Osteoblast (primary cell): ENCODE data around the gene GALNT2. TPM values are rescaled to one million over a fixed set of nuclear protein-coding genes. Genes with fewer than 3 reads are reported as not detected.

ENCODE experiments used
- DNase-seq: peaks from one replicate; pipeline ENCODE4 v3.0.0; 2011; ENCODE audit warnings: low spot score, mixed read lengths; ENCODE audit not compliant: insufficient read length; ENCODE audit errors: missing footprints
- H2AFZ ChIP-seq: 2 replicates; pipeline ENCODE4 v1.6.0; 2011; ENCODE audit warnings: mild to moderate bottlenecking, low read length
- H3K27ac ChIP-seq: 2 replicates; pipeline ENCODE4 v1.5.1; 2011; ENCODE audit warnings: mild to moderate bottlenecking, low read depth, low read length, moderate library complexity
- H3K27me3 ChIP-seq: 2 replicates; pipeline ENCODE4 v1.6.0; 2012; ENCODE audit warnings: mild to moderate bottlenecking, control low read depth, inconsistent platforms, low read length, moderate library complexity; ENCODE audit not compliant: insufficient read depth
- H3K36me3 ChIP-seq: 2 replicates; pipeline ENCODE4 v1.5.1; 2011; ENCODE audit warnings: mild to moderate bottlenecking, low read length, control low read depth, moderate library complexity; ENCODE audit not compliant: insufficient read depth
- H3K4me1 ChIP-seq: 2 replicates; pipeline ENCODE4 v1.5.1; 2011; ENCODE audit warnings: mild to moderate bottlenecking, low read length, control low read depth, moderate library complexity; ENCODE audit not compliant: insufficient read depth
- H3K4me2 ChIP-seq: 2 replicates; pipeline ENCODE4 v1.6.0; 2011; ENCODE audit warnings: mild to moderate bottlenecking, low read length; ENCODE audit not compliant: insufficient read depth
- H3K4me3 ChIP-seq: fragments of 200-600 bp; sonication (generic); 3 replicates; pipeline ENCODE4 v1.5.1; 2012; ENCODE audit warnings: mild to moderate bottlenecking, low read length, inconsistent platforms; ENCODE audit not compliant: insufficient read depth
- H3K79me2 ChIP-seq: 2 replicates; pipeline ENCODE4 v1.6.0; 2012; ENCODE audit warnings: mild to moderate bottlenecking, low read length, control low read depth, inconsistent platforms; ENCODE audit not compliant: insufficient read depth
- H3K9me3 ChIP-seq: 2 replicates; pipeline ENCODE4 v1.5.1; 2011; ENCODE audit warnings: low read depth, low read length, control low read depth
- H4K20me1 ChIP-seq: 2 replicates; pipeline ENCODE4 v1.6.0; 2012; ENCODE audit warnings: mild to moderate bottlenecking, low read length, control low read depth; ENCODE audit not compliant: insufficient read depth
- total RNA-seq: library from RNA; depleted of rRNA; stranded (reverse); fragments of >200 nt; gene quantifications from 2 replicates; pipeline ENCODE4 v1.2.3, GENCODE V29; 2012
- TF ChIP-seq, protein P1 (sequence below): IDR thresholded peaks from 2 replicates; pipeline ENCODE4 v1.5.1; 2011; ENCODE audit warnings: mild to moderate bottlenecking, low read depth, low read length, moderate library complexity; ENCODE audit errors: extremely low read depth

Gene GALNT2
- total RNA-seq, 1 donor: 83.2 TPM

DNA sequence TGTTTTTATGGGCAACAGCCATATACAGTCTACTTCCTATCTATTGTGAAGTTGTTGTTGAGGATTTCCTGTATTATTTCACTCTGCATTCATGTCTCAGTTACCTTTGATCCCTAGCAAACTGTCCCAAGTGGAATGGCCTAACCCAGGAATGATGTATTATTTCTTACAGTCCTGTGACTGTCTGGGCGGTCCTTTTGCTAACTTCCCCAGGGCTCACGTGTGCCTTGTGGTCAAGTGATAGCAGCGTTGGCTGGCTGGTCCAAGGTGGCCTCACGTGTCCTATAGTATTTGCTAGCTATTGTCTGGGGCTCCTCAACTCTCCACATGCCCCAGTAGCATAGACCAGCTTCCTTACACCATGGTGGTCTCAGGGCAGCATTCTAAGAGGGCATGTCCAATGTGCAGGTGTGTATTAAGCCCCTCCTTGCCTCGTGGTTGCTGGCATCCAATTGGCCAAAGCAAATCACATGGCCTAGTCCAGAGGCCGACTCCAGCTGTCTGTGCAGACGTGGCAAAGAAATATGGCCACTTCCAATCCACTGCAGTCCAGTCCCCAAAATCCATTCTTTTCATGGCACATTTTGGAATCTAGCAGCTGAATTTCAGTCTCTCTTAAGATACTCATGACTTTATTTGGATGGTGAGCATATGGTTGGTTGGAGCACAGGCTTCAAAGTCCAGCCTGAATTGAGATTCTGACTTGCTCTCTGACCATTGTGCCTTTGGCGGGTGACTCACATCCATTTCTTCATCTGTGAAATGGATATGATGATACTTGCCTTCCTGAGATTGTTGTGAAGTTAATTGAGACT lies 94.1 kb downstream of the GALNT2 start:
- Histone ChIP-seq H3K4me3 (no peak overlapping the region), H4K20me1 (peaks cover 52% of the 10 kb centered on the region), H3K4me2 (no peak overlapping the region), H3K9me3 (no peaks in the 10 kb centered on the region), H3K27me3 (no peaks in the 10 kb centered on the region), H3K79me2 (peaks cover 89% of the 10 kb centered on the region), H3K27ac (no peak overlapping the region), H2AFZ (no peak overlapping the region), H3K36me3 (no peaks in the 10 kb centered on the region), H3K4me1 (peaks cover 14% of the 10 kb centered on the region)
- TF ChIP-seq, protein P1, sequence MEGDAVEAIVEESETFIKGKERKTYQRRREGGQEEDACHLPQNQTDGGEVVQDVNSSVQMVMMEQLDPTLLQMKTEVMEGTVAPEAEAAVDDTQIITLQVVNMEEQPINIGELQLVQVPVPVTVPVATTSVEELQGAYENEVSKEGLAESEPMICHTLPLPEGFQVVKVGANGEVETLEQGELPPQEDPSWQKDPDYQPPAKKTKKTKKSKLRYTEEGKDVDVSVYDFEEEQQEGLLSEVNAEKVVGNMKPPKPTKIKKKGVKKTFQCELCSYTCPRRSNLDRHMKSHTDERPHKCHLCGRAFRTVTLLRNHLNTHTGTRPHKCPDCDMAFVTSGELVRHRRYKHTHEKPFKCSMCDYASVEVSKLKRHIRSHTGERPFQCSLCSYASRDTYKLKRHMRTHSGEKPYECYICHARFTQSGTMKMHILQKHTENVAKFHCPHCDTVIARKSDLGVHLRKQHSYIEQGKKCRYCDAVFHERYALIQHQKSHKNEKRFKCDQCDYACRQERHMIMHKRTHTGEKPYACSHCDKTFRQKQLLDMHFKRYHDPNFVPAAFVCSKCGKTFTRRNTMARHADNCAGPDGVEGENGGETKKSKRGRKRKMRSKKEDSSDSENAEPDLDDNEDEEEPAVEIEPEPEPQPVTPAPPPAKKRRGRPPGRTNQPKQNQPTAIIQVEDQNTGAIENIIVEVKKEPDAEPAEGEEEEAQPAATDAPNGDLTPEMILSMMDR: no peak
- DNase-seq: no peak

DNA sequence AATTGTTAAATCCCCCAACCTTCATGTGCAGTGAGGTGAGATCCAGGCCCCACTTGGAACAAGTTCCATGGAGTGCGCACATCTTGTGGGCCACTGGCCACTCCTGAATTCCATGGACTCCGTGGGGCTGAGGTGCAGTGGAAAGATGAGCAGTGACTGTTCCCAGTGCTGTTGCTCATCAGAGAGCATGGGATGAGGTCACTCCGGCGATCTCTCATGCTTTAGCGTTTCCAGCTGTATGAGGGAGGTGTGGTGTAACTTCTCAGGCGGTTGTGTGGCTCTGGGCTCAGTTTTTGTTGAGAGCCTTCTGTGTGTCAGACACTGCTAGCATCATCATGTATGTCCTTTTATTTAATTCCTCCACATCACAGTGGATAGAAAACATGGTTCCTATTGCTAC lies 96.2 kb downstream of the GALNT2 start:
- no peaks in the 10 kb centered on the region for H3K36me3 ChIP-seq
- H3K4me2 ChIP-seq: no peak overlapping the region
- H3K4me3 ChIP-seq: no peak overlapping the region
- peaks cover 14% of the 10 kb centered on the region for H3K4me1 ChIP-seq
- DNase-seq: peak; percentile 94
- peaks cover 89% of the 10 kb centered on the region for H3K79me2 ChIP-seq
- TF ChIP-seq, protein P1: no peak
- H2AFZ ChIP-seq: no peak overlapping the region
- H3K27ac ChIP-seq: peak overlapping the region; percentile 72
- H4K20me1 ChIP-seq: peaks cover 48% of the 10 kb centered on the region
- no peaks in the 10 kb centered on the region for H3K9me3 ChIP-seq
- H3K27me3 ChIP-seq: no peaks in the 10 kb centered on the region

DNA sequence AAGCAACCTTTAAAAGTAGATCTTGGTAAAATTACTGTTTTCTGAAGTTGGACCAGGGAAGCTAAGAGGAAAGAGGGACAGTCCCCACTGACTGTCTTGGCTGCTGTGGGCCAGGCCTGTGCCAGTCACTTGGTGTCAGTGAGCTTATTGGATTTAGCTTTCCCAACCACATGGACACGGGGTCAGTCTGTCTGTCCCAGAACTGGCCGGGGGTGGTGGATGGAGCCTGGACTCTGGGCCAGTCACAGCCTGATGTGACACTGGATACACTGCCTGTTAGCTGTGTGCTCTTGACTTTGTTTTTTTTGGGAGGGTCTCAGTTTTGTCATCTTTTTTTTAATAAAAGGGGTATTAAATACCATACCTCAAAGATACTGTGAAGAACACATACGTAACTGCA lies 96.7 kb downstream of the GALNT2 start:
- peak overlapping the region; percentile 72 for H3K27ac ChIP-seq
- no peaks in the 10 kb centered on the region for H3K27me3 ChIP-seq
- H2AFZ ChIP-seq: no peak overlapping the region
- H3K4me3 ChIP-seq: no peak overlapping the region
- peaks cover 43% of the 10 kb centered on the region for H4K20me1 ChIP-seq
- H3K4me2 ChIP-seq: no peak overlapping the region
- peaks cover 87% of the 10 kb centered on the region for H3K79me2 ChIP-seq
- peaks cover 14% of the 10 kb centered on the region for H3K4me1 ChIP-seq
- H3K36me3 ChIP-seq: no peaks in the 10 kb centered on the region
- no peaks in the 10 kb centered on the region for H3K9me3 ChIP-seq
- TF ChIP-seq, protein P1: no peak
- no peak for DNase-seq

DNA sequence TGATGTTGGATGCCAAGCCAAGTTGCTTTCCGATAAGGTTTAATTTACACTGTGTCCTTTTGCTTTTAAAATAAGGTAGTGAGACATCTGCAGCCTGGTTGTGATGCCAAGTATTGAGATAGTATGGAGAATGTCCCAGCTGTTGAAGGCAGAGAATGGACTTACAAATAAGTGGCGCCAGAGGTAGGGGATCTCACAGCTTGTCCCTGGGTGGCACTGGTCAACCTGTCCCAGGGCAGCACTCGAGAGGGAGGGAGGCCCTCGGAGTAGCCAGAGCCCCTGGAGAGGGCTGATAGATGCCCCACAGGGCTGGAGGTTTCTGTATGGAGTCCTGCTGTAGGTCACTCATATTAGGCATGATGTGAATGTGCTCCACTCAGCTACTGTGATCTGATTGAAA lies 98.5 kb downstream of the GALNT2 start:
- H3K27me3 ChIP-seq: no peaks in the 10 kb centered on the region
- H3K4me3 ChIP-seq: no peak overlapping the region
- H4K20me1 ChIP-seq: peaks cover 30% of the 10 kb centered on the region
- no peak overlapping the region for H3K27ac ChIP-seq
- TF ChIP-seq, protein P1: no peak
- no peak for DNase-seq
- H3K9me3 ChIP-seq: no peaks in the 10 kb centered on the region
- no peak overlapping the region for H2AFZ ChIP-seq
- H3K4me2 ChIP-seq: no peak overlapping the region
- peaks cover 23% of the 10 kb centered on the region for H3K4me1 ChIP-seq
- H3K79me2 ChIP-seq: peaks cover 88% of the 10 kb centered on the region
- H3K36me3 ChIP-seq: no peaks in the 10 kb centered on the region
